ENCODE measurements around the gene BBIP1.

DNA sequence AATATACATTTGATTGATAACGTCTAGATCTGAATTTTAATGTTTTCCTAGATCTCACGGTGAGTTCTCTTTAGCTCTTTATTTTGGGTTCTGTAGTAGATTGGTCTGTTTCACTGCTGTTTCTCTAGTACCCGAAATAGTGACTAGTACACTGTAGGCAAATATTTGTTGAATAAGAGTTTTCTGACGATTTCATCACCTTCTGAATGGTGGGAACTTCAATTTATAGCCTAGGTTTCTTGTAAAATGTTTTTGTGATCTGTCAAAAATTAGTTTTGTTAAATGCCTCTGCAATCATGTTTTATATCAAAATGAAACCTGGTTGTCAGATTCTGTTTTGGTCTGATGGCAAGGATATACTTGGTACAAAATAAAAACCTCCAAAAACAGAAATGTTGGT, 37.1 kb downstream of the BBIP1 start:
- TF ChIP-seq CTCF (IDR thresholded peaks at IDR 0.05; ENCODE audit: borderline replicate concordance, extremely low read depth, low read length, poor library complexity, severe bottlenecking): no peak
- TF ChIP-seq EZH2 (IDR thresholded peaks at IDR 0.05; ENCODE audit: borderline replicate concordance, low read depth, low read length, severe bottlenecking): no peak

Measured in DND-41 (cell line).